GM23338 (cell line): Measurements from ENCODE around the gene PGGHG. TPM values are rescaled to one million over a fixed set of nuclear protein-coding genes. Genes with fewer than 3 reads are reported as not detected.

ENCODE experiments used
- CREB1 ChIP-seq: fragments of 250-450 bp; sonication (Bioruptor Pico); IDR thresholded peaks from 2 replicates; pipeline ENCODE4 v1.5.0; 2020; ENCODE audit warnings: low read depth, mild to moderate bottlenecking, moderate library complexity
- ETS1 ChIP-seq: IDR thresholded peaks from 2 replicates; pipeline ENCODE4 v1.6.1; 2016; ENCODE audit warnings: antibody characterized with exemption
- EZH2 ChIP-seq: fragments of 200-600 bp; sonication (generic); IDR thresholded peaks from one replicate; pipeline ENCODE4 v1.8.0; 2017; ENCODE audit warnings: antibody characterized with exemption, mild to moderate bottlenecking, low read depth; ENCODE audit not compliant: unreplicated experiment
- EZH2phosphoT487 ChIP-seq: fragments of 200-600 bp; sonication (generic); IDR thresholded peaks from one replicate; pipeline ENCODE4 v1.8.1; 2018; ENCODE audit warnings: antibody characterized with exemption; ENCODE audit not compliant: unreplicated experiment
- JUNB ChIP-seq: IDR thresholded peaks from one replicate; pipeline ENCODE4 v1.6.1; 2016; ENCODE audit warnings: antibody characterized with exemption; ENCODE audit not compliant: unreplicated experiment
- NANOG ChIP-seq: IDR thresholded peaks from 2 replicates; pipeline ENCODE4 v1.6.1; 2016; ENCODE audit warnings: antibody characterized with exemption, borderline replicate concordance
- POLR2AphosphoS5 ChIP-seq: IDR thresholded peaks from 2 replicates; pipeline ENCODE4 v1.6.1; 2016; ENCODE audit warnings: antibody characterized with exemption, low read depth
- STAT1 ChIP-seq: IDR thresholded peaks from one replicate; pipeline ENCODE4 v1.6.1; 2016; ENCODE audit warnings: antibody characterized with exemption; ENCODE audit not compliant: unreplicated experiment
- ZNF462 ChIP-seq: fragments of 250-450 bp; sonication (Bioruptor Pico); IDR thresholded peaks from 2 replicates; pipeline ENCODE4 v1.5.0; 2020; ENCODE audit warnings: mild to moderate bottlenecking, moderate library complexity
- polyA plus RNA-seq: library from polyadenylated mRNA; unstranded; fragments of >200 nt; fragmentation: Nextera tagmentation; extraction: Ambion mirVana; gene quantifications from 2 replicates; pipeline ENCODE4 v1.2.1, GENCODE V29; 2016
- total RNA-seq: library from RNA; depleted of rRNA; stranded (reverse); fragments of >200 nt; shearing (Covaris generic); gene quantifications from 2 replicates; pipeline ENCODE4 v1.2.3, GENCODE V29; 2014
- TF ChIP-seq, protein P1 (sequence below): IDR thresholded peaks from one replicate; pipeline ENCODE4 v1.6.1; 2018; ENCODE audit warnings: antibody characterized with exemption; ENCODE audit not compliant: unreplicated experiment
- TF ChIP-seq, protein P2 (sequence below), 2 experiments: fragments of 200-600 bp in 1 of 2; sonication (generic) in 1 of 2; conservative IDR thresholded peaks; 2 replicates each; pipeline versions ENCODE4 v1.5.1 to v1.6.1; 2016 to 2017; ENCODE audit warnings: antibody characterized with exemption in 2 of 2, low read depth in 2 of 2, mild to moderate bottlenecking in 2 of 2, moderate library complexity in 1 of 2

Gene PGGHG
- total and polyA plus RNA-seq, 2 experiments from 2014 or later = 24.9 to 55.8 TPM

GRCh38 chr11:253886-254270 lies 35.0 kb upstream of the PGGHG start (continued):
- TF ChIP-seq ZNF462 (CRISPR knock-in tag) (no peak), ETS1 (no peak), EZH2 (no peak), POLR2AphosphoS5 (no peak), EZH2phosphoT487 (no peak), CREB1 (CRISPR knock-in tag) (no peak), STAT1 (no peak), NANOG (no peak), JUNB (no peak)
- TF ChIP-seq, protein P1, sequence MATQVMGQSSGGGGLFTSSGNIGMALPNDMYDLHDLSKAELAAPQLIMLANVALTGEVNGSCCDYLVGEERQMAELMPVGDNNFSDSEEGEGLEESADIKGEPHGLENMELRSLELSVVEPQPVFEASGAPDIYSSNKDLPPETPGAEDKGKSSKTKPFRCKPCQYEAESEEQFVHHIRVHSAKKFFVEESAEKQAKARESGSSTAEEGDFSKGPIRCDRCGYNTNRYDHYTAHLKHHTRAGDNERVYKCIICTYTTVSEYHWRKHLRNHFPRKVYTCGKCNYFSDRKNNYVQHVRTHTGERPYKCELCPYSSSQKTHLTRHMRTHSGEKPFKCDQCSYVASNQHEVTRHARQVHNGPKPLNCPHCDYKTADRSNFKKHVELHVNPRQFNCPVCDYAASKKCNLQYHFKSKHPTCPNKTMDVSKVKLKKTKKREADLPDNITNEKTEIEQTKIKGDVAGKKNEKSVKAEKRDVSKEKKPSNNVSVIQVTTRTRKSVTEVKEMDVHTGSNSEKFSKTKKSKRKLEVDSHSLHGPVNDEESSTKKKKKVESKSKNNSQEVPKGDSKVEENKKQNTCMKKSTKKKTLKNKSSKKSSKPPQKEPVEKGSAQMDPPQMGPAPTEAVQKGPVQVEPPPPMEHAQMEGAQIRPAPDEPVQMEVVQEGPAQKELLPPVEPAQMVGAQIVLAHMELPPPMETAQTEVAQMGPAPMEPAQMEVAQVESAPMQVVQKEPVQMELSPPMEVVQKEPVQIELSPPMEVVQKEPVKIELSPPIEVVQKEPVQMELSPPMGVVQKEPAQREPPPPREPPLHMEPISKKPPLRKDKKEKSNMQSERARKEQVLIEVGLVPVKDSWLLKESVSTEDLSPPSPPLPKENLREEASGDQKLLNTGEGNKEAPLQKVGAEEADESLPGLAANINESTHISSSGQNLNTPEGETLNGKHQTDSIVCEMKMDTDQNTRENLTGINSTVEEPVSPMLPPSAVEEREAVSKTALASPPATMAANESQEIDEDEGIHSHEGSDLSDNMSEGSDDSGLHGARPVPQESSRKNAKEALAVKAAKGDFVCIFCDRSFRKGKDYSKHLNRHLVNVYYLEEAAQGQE = no peak
- TF ChIP-seq, protein P2, sequence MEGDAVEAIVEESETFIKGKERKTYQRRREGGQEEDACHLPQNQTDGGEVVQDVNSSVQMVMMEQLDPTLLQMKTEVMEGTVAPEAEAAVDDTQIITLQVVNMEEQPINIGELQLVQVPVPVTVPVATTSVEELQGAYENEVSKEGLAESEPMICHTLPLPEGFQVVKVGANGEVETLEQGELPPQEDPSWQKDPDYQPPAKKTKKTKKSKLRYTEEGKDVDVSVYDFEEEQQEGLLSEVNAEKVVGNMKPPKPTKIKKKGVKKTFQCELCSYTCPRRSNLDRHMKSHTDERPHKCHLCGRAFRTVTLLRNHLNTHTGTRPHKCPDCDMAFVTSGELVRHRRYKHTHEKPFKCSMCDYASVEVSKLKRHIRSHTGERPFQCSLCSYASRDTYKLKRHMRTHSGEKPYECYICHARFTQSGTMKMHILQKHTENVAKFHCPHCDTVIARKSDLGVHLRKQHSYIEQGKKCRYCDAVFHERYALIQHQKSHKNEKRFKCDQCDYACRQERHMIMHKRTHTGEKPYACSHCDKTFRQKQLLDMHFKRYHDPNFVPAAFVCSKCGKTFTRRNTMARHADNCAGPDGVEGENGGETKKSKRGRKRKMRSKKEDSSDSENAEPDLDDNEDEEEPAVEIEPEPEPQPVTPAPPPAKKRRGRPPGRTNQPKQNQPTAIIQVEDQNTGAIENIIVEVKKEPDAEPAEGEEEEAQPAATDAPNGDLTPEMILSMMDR (conservative IDR thresholded peaks at IDR 0.05; ENCODE audit: low read depth in 2 of 2) = no peak
